ENCODE results near the gene POFUT2.

GRCh38 chr21:45297869-45298268 lies 10.2 kb upstream of the POFUT2 start:
- TF ChIP-seq CTCF (IDR thresholded peaks at IDR 0.05; ENCODE audit: low read length) = no peak
- TF ChIP-seq EZH2 (IDR thresholded peaks at IDR 0.05; ENCODE audit: borderline replicate concordance, low read length) = no peak

Measured in OCI-LY1 (cell line).